Stimulated activated CD8-positive, alpha-beta memory T cell treated with anti-CD3 and anti-CD28 coated beads, Interleukin-4, amount 100 ng/mL, for 48 hours (primary cell): ENCODE results near the gene KCNQ2.
A peak's percentile ranks its signal among the peaks of the same experiment; 100 is the strongest.
"Not testable (repeated sequence)": the region's sequence is repeated elsewhere in the genome, so short reads cannot be mapped to it uniquely, and the experiment has no call there.

ENCODE experiments used
- DNase-seq: peaks from one replicate; pipeline ENCODE4 v3.0.0-alpha.2; 2020

KCNQ2 gene

DNA sequence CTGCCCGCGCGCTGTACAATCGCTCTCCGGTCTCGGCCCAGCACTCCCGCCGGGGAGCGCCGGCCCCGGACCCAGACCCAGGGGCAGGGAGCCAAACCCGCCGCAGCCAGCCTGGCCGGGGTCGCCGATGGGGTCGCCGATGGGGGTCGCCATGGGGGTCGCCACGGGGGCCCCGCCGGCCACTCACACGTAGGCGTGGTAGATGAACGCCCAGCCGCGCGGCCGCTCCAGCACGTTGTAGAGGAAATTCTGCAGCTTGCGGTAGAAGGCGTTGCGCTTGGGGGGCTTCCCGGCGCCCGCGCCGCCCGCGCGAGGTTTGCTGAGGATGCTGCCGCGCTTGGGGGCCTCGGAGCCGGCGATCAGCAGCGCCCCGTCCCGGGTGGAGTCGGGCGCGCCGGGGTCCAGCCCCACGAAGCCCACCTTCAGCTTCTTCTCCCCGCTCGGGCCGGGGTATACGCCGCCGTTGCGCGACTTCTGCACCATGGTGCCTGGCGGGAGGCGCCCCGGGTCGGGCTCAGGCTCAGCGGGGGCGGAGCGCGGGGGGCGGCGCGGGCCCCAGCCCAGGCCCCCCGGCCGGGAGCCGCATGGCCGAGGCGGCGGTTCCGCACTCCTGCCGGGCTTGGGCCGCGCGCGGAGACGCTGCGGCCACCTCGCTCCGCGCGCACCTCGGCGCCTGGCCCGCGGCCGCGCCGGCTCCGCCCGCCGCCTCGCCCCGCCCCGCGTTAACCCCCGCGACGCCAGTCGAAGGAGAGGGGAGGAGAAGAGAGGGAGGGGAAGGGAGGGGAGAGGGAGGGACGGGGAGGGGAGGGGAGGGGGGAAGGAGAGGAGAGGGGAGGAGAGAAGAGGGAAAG is at the start of gene KCNQ2:
Gene KCNQ2 (minus strand): TSS at position 675 of the 851 bp plus-strand sequence. CDS start 192 bp downstream, at position 483.
- no peak for DNase-seq

DNA sequence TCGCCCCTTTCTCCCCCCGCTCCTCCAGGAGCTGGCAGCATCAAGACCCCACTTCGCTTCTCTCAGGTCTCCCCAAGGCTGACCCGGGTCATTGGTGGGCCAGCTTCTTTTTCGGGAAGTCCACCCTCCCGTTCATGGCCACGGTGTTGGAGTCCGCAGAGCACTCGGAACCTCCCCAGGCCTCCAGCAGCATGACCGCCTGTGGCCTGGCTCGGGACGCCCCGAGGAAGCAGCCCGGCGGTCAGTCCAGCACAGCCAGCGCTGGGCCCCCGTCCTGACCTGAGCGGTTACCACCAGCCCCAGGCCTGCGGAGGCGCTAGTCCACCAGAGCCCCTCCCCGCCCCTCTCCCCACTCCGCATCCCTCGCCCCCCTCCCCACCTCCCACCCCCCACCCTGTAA is 49.1 kb upstream of the KCNQ2 start:
- DNase-seq, result no peak

DNA sequence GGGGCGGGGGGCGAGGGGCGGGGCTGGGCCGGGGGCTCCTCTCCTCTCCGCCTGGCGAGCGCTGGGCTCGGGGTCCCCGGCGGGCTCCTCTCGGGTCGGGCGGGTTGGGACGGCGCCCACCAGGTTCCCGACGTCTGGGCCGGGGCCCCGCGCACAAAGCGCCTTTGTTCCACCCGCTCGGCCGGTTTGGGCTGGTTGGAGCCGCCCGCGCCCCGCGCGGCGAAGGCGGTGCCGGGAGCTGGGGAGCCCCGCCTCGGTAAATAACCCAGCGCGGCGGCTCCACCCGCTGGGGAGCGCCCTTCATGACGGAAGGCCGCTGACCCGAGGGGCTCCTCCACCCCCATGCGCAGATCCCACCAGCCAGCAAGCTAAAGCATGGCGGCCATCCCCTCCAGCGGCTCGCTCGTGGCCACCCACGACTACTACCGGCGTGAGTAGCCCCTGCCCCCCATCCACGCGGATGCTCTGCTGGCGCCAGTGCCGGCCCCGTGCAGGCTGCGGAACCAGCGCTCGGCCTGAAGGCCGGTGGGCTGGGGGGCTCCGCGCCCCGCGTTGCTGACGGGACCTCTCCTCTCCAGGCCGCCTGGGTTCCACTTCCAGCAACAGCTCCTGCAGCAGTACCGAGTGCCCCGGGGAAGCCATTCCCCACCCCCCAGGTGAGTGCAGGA is 48.6 kb upstream of the KCNQ2 start:
- DNase-seq, result peak; percentile 76

DNA sequence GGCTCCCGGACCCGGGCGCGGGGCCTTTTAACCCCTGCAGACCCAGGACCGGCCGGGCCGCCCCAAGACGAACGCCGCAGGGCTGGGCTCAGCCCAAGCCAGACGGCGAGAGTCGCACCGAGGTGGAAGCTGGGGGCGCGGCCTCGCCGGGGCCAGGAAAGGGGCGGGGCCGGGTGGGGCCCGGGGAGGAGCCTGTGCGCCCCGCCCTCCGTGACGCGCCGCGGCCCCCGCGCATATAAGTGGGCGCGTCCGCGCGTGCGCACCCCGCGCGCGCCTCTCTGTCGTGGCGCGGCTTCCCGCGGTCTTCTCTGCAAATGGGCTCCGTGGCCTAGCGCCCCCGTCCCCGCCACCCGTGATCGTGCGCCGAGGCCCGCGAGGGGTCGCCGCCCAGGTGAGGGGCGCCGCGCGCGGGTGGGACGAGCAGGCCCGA is 48.1 kb upstream of the KCNQ2 start, which contains the start of gene PPDPF:
Gene PPDPF (plus strand): TSS at position 262 of the 430 bp plus-strand sequence. CDS start 544 bp downstream, outside the sequence.
- DNase-seq, result peak; percentile 88

DNA sequence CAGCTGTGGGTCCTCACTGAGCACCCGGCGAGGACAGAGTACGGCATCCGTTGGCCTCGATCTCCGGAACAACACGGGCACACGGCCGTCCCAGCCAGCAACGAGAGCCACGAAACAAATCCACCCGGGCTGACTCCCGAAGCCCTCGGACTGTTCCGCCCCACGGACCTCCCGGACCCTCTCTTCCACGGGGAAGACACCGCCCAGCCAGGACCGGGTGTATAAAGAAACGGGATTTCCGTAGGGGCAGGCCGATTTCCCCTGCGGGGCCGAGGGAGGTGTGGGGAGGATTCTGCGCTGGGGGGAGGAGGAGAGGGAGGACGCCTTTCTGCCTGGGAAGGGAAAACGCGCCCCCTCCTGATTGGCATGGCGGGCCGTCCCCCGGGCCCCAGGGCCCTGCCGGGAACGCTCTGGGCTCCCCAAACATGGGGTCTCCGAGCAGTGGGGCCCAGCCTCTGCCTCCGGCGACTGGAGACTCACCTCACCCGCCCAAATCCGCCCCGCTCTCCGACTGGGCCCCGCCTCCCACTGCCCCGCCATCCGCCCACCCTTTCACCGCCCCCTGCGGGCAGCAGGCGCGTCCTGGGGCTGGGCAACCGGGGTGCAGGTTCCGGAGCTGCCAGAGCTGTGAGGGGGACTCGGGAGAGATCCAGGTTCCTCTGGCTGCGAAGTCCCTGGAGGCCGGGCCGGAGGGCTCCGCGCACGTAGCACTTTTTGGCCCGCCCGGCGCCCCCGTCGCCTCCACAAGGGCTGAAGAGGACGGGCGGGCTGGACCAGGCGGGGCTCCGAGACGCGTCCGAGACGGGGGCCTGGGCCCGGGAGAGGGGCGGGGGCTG is 47.4 kb upstream of the KCNQ2 start:
- peak; percentile 74 for DNase-seq

DNA sequence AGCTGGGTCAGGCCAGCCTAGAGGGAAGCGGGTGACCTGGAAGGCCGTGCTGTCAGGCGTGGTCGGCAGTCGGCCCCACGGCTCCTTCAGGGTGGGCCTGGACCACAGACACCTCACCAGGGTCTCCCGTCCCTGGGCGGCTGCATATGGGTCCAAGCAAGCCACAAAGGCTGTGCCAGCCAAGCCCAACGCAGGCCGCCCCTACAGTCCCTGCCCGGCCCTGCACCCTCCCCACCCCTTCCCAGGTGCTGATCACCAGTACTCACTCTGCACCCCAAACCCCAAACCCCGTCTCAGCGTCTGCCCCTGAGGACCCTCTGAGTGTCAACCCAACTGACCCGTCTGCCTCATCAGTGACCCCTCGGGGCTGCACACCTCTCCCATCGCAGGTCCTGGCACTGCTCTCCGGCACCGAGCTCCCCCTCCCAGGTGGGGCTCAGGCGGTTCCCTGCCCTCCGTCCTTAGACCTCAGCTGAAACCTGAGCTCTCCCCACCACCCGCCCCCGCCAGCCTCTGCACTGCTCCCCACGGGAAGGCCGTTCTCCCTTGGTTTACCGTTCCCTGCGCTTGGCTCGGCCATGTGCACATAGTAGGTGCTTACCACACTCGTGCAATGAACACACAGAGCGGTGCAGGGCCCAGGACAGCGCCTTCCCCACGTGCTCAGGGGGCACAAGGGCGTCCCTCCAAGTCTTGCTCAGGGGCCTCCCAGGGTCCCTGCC is 46.7 kb upstream of the KCNQ2 start:
- no peak for DNase-seq

DNA sequence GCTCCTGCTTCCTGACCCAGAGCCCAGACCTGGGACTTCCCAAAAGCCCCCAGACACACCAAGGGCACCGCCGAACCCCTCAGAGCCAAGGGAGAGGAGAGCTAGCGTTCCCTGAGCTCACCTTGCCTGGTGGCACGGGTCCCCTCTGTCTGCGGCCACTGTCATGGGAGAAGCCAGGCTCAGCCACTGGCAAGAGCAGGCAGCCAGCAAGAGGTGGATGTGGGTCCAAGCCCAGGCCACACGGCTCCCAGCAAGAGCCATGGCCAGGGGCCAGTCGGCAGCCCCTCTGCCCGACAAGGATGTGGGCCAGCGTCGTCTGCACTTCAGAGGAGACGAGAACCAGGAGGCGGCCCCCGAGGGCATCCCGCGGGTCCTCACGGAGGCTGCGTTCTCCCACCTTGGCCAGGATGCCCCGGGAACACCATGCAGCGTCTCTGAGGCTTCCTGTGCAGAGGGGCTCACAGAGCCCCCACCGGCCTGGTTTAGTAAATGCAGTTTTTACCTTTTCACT is 46.0 kb upstream of the KCNQ2 start:
- DNase-seq, result no peak

DNA sequence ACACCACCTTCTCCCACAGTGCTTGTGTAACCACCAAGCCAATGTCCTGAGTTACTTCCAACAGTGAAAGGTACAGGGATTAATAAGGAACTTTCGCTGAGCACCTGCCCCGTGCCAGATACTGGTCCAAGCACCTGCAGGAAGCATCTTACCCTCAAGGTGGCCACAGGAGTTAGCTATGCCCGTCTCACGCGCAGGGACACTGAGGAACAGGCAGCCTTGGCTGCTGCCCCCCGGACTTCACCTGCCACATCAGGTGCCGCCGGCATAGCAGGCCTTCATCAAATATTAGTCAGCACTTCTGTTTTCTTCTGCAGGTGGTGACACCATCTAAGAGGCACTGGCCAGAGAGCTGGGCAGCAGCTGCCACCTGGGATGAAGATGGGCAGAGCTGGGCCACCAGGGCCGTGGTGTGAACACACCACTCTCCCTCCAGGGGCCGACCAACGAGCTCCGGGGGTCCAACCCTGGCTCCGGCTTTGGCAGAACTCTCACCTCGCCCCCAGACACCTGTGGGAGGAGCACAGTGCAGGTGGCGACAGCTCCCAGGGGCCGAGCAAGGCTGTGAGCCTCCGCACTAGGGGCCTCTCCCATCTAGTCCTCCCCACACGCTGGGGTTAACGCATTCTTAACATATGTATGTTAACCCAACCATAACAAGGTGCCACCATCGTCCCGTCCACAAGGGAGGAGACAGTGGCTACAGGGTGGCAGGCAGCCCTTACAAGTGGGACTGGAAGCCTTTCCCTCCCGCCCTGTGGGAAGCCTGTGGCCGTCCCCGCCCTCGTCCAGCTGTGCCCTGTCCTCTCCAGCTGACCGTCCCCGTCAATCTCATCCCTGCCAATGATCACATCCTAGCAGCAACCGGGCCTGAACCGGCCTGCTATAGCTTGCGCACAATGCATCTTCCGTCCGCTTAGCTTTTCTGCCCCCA is 45.2 kb upstream of the KCNQ2 start:
- DNase-seq, result no peak

DNA sequence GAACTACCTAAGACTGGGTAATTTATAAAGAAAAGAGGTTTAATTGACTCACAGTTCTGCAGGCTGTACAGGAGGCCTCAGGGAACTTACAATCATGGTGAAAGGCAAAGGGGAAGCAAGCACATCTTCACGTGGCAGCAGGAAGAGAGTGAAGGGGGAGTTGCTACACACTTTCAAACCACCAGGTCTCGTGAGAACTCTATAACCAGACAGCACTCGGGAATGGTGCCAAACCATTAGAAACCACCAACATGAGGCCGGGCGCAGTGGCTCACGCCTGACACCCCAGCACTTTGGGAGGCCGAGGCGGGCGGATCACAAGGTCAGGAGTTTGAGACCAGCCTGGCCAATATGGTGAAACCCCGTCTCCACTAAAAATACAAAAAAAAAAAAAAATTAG is 42.1 kb upstream of the KCNQ2 start:
- not testable (repeated sequence) for DNase-seq

DNA sequence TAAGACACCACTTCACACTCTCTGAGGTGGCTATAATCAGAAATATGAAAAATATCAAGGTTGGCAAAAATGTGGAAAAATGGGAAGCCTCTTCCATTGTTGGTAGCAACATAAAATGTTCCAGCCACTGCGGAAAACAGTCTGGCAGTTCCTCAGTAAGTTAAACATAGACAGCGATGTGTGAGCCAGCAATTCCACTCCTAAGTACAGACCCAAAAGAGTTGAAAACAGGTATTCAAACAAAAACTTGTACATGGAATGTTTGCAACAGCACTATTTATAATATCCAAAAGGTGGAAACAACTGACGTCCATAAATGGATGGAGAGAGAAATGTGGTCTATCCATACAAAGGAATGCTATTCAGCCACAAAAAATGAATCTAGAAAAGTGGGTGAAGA is 40.8 kb upstream of the KCNQ2 start:
- DNase-seq, result no peak

DNA sequence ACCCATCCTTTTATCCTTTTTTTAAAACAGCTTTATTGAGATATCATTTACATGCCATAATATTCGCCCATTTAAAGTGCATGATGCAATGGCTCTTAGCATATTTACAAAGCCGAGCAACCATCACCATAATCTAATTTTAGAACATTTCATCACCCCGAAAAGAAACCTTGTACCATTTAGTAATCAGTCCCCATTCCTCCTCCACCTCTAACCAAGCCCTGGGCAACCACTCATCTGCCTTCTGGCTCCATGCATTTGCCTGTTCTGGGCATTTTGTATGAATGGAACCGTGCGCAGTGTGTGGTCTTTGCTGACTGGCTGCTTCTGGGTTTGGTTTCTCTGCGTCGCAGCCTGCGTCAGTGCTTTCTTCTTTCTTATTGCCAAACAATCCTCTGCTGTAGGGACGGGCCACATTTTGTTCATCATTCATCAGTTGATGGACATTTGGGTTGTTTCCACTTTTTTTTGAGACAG is 36.7 kb upstream of the KCNQ2 start:
- no peak for DNase-seq

DNA sequence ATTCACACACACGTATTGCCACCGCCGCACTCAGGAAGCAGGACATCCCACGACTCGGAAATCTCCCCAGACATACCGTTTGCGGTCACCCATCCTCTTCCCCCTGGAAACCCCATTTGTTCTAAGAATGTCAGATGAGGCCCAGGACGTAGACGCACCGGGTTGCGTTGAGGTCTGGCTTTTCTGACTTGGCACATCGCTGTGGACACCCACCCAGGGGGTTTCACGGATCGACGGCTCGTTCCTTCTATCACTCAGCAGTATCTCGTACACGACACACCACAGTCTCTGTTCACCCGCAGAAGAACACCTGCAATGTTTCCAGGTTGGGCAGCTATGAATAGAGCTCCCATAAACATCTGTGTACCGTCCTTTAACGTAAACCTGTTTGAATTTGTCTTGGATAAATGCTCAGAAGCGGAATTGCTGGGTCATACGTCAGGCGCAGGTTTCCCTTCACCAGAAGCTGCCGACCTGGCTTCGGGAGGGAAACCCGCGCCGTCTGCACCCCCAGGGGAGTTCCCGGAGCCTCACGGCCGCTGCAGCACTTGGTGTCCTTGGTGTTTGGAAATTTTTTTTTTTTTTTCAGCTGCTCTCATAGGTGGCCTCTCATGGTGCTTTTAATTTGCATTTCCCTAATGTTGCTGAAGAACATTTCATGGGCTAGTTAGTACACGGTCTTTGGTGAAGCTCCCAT is 35.8 kb upstream of the KCNQ2 start:
- no peak for DNase-seq

DNA sequence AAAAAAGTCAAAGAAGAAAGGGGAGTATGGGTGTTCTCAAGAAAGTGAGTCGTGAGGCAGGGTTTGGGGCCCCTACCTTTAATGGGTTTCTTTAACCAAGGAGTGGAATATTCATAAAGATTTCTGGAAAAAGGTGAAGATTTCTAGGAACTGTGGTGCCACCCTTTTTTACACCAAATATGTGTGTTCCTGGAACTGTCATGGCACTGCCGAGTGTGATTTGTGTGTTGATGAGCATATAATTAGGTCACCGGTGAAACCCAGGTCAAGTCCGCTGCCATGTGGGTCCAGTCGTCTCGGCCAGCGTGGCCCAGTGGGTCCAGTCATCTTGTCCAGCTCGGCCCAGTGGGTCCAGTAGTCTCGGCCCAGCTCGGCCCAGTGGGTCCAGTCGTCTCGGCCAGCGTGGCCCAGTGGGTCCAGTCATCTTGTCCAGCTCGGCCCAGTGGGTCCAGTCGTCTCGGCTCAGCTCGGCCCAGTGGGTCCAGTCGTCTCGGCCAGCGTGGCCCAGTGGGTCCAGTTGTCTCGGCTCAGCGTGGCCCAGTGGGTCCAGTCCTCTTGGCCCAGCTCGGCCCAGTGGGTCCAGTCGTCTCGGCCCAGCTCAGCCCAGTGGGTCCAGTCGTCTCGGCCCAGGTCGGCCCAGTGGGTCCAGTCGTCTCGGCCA is 34.8 kb upstream of the KCNQ2 start:
- no peak for DNase-seq

DNA sequence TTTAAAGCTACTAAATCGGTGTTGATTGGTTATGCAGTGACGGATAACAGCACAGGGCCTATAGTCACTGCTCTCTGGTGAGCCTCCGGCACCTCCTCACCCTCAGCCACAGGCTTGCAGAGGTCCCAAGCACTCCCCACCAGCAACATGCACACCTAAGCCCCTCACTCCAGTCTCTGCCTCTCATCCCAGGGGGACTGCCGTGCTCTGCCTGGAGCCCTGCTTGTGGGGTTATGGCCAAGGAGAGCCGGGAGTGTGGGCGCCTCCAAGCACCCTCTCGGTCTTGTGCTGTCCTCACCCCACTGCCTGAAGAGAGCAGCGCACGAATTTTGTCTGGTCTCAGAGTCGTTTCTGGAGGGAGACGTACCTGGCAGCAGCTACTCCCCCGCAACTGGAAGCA is 33.3 kb upstream of the KCNQ2 start:
- DNase-seq, result no peak

DNA sequence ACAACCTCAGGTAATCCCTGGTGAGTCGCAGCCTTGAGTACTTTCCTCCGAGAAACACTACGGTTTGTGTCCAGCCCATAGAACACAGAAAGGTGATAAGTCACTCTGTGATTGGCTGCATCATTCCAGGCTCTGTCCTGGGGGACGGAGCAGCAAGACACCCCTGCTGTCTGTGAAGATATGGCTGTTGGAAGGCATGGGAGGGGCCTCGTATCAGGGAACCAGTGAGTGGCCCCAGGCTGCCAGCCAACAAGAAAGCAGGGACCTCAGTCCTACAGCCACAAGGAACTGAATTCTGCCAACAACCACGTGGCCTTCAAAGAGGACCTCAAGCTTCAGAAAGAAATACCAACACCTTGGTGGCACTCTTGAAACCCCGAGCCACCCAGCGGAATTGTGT is 32.8 kb upstream of the KCNQ2 start:
- no peak for DNase-seq

DNA sequence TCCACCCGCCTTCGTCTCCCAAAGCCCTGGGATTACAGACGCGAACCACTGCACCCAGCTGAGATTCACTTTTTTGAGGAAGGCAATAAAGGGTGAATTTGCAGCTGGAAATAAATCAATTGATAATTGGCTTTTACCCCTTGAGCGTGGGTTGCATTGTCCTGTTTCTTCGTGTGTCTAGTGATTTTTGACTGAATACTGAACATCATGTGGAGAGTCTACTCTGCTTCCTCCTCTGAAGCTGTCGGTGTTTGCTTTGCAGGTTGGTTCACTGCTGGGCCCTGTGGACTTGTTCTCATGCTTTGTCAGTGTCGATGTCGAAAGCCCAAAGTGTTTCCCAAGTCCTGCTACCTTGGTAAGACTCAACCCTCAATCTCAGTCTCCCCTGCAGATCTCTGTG is 32.2 kb upstream of the KCNQ2 start:
- DNase-seq, result no peak

DNA sequence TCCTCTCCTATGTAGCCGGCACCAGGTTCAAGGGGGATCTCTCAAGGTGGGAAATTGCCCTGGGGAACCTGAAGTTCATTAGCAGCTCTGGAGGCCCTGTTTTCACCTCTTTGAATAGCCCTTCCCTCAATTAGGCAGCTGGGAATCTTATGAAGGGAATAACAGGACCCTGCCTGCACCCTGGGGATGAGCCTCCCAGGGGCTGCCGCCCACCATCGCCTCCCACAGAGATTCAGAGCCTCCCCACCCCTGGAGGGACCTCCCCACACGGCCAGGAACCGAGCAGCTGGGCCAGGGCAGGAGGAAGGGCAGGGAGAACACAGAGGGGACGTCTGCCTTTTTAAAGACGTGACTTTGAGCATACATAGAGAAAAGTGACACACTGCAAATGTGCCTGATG is 31.1 kb upstream of the KCNQ2 start:
- no peak for DNase-seq

DNA sequence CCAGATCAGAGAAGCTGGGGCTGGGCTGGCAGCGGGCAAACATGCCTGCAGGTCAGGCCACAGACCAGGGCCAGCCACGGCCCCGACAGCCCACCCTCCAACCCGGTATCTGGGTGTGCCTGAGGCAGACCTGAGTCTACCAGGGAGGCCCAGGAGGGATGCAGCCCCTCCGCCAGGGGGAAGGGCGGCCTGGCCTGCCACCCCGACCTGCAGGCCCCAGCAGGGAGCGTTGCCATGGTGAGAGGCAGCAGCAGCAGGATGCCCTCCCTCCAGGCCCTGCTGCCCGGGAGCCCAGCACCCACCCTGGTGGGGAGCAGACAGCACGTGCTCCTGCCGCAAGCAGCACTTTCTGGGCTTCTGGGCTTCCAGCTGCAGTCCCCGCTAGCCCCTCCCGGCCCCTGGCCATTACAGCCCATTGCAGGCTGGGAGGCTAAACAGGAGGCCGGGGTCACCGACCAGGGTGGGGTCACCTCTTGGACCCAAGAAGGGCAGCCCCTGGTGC is 30.3 kb upstream of the KCNQ2 start:
- DNase-seq, result no peak

DNA sequence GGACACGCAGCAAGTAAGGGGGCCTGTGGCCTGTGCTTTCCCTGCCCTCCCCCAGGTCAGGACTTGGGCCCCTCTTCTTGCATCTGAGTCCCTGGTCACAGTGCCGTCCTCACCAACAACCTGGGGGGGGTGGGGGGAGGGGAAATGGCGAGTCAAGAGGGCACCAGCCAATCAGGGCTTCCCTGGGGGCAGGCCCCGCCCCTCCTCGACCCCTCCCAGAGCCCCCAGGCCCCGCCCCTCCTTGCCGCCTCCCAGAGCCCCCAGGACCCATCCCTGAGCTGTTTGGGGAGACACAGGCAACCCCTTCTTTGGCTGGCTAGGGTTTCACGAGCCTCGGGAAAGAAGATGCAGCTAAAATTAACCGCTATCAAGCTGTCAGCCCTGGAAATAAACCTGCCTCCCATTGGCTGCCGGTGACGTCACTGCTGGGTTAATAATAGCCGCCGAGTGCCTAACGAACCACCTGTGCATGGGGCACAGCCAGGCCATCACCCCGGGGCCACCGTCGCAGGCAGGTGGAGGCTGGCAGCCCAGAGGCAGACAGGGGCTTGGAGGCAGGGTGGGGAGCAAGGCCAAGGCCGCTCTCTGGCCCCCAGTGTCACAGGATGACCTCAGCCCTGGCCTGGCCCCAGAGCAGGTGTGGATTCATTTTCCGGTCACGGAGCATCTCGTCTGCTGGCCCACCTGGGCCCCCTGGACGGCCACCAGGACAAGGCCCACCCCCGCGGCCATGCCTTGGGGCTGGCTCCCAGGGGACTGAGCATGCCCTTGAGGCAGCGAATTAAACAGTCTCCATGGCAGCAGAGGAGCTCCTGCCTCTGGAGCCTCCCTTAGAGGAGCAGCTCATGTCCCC is 29.6 kb upstream of the KCNQ2 start:
- no peak for DNase-seq
